GM21447 (cell line): ENCODE data around the gene TNIP1.

ENCODE experiments used
- ATAC-seq: cut with Tn5 transposase; IDR thresholded peaks from one replicate; pipeline ENCODE4 v1.9.1; 2021; ENCODE audit not compliant: unreplicated experiment

The TNIP1 gene

DNA sequence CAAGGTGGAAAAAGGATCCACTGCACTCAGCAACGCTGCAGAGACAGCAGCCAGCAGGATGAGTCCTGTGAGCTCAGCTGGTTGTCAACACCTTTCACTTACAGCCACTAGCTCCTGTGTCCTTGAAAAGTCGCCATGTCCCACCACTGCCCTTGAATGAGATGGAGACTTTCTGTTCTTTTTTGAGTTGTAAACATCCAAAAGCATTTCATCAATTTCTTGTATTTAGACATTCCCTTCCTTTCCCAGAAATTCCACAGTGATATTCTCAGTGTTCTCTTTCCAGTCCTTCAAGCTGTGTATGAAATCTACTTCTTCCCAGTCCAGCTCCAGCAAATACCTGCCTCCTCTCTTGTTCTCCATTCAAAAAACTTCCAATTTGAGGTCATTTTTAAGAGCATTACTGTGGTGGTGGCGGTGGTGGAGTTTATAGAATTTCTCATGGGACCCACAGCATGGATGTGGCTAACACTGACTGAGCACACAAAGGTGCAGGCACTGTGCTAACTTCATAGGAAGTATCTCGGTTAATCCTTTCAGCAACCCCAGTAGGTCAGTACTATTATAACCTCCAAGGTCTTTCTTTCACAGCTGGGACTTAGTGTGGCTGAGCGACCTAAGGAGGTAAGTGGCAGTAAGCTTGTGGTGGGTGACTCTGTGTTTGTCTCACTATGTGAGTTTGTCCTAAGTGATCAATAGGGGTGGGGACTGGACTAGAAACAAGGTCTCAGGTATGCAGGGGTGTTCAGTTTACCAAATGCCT, 75.5 kb downstream of the TNIP1 start:
- no peak for ATAC-seq

DNA sequence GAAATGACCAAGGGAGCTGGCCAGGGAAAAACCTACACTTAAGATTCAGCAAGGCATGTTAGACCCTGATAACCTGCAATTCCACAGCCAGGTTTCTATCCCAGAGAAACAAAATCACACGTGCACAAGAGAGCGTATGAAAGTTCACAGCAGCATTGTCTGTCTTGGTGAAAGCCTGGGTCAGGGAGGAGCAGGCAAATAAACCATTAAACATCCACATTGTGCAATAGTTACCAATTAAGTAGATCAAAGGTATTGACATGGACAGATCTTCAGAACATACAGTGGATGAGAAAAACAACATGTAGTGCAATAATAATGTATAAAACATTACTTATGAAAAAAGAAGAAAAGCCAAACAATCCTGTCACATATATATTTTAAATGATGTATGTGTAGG, 76.3 kb downstream of the TNIP1 start:
- no peak for ATAC-seq

DNA sequence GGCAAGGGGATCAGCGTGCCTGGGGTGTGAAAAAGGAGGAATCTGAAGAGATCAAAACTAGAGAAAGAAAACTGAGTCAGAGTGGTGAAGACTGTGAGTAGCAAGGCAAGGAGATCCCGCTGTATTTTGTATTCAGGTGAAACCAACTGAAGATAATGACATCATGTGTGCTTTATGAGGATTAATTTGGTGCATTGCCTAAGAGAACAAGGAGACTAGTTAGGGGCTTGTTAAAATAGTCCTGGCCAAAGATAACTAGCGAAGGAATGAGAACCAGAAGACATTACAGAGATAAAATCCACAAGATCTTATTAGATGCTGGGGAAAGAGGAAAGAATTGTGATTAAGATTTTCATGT, 77.4 kb downstream of the TNIP1 start:
- no peak for ATAC-seq

DNA sequence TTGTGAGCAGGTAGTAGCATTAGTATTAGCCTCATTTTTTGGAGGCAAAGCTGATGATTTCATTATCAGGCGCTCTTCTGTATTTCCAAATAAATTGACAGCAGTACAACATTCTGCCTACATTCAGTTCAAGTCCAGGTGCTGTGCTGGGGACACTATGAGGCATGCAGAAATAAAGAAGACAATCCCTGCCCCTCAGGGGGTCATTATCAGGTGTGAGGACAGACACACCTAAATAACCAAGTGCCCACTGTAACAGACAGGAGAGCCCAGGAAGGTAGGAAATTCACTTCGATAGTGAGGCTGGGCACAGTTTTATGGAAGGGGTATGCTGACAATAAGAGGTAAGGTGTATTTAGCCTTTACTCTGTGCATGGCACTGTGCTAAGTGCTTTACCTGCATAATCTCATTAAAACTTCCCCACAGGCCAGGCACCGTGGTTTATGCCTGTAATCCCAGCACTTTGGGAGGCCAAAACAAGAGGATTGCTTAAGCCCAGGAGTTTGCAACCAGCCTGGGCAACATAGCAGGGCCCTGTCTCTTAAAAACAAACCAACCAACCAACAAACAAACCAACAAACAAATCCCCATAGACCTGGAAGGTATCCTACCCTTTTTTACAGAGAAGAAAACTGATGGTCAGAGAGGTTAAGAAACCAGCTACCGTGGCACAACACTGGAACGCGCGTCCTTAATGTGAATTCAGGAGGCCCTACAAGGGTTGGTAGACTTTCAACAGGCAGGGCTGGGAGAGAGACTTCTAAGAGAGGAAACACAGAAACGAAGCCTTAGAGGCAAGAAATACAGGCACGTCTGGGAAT, 77.9 kb downstream of the TNIP1 start:
- no peak for ATAC-seq

DNA sequence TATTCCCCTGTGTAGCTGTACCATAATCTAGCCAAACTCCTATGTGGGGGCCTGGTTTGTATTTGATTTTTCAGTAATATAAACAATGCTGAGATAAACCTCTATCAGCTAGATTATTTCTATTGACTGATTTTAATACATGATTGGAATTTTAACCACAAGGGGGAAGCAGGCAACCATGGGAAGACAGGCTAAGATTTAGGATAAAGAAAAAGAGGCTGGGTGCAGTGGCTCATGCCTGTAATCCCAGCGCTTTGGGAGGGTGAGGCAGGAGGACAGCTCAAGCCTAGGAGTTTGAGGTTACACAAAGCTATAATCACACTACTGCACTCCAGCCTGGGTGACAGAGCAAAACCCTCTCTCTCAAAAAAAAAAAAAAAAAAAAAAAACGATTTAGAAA, 78.6 kb downstream of the TNIP1 start:
- no peak for ATAC-seq

DNA sequence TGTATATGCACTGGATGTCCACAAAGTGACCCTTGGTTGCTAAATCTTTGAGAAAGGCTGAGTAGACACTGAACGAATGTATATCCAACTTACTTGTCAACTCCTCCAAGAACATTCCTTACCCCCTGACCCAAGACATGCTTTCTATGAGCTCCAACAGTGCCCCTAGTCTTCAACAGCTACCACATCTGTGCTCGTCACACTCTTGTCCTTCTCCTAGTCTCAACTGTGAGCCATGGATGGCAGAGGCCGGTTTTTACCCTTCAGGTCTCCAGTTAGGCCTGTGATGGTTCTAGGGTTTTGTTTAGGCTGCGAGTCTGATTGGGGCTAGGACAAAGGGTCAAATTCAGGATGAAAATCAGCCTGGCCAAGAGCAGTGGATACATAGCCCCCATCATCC, 79.4 kb downstream of the TNIP1 start:
- ATAC-seq = no peak

DNA sequence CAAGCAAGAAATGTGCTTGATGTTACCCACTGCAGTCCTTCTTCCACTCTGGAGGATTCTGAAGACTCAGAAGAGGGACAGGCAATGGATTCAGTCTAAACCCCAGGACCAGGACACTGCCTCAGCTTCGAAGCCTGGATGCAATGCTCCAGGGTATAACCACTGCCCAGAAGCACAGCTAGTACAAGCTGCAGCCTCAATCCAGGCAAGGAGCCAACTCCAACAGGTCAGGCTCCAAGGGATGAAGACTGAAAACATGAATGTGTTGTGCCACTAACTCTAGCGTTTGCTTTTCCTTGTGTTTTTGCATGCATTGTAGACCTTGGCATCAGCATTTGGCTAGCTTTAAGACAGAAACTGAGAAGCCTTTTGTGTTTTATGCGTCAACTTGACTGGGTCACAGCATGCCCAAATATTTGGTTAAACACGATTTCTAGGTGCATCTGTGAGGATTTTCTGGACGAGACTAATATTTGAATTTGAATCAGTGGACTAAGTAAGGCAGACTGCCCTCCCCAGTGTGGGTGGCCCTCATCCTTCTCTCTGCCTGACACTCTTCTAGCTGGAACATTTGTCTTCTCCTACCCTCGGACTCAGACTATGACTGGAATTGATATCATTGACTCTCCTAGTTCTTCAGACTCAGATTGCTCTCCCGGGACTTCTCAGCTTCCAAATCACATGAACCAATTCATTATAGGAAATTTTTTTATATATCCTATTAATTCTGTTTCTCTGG, 81.0 kb downstream of the TNIP1 start:
- no peak for ATAC-seq

DNA sequence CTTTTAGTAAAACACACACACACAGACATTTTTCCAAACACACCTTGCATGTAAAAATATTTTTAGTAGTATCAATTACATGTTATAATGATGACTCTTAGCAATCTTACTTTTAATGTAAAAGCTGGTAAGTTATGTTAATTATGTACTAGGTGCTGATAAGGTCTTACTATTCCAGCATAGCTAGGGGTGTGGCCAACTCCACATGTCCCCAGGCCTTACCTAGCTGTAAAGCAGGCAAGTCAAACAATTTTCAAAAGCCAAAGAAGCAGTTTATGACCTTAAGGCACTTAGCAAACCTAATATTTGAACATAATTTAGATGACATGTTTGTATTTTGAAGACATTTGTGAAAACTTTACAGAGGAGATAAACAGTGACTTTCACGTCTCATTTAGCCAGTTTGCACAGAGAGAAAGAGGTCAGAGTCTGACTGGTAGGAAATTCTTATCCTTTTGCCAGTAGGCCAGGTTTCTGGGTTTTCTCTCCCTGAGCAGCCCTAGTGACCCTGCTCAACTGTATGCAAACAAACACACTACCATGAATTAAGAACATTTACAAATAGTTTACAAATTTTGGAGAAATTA, 86.9 kb downstream of the TNIP1 start:
- ATAC-seq = no peak

DNA sequence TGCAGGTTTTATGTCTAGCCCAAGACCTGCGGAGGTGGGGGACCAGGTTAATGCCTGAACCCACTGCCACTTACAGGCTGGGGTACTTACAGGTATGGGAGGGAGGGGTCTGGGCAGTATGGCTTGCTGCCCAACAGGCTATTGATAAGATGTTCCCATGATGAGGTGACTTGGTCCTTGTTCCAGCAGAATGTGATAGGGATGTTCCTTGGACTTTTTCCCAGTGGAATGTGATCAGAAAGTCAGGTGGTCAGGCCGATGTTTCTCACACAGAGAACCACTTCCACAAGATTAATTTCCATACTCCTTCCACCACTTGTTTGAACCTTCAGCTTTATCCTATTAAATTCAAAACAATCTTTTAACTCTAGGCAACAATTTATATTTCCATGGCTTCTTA, 87.4 kb downstream of the TNIP1 start:
- no peak for ATAC-seq

DNA sequence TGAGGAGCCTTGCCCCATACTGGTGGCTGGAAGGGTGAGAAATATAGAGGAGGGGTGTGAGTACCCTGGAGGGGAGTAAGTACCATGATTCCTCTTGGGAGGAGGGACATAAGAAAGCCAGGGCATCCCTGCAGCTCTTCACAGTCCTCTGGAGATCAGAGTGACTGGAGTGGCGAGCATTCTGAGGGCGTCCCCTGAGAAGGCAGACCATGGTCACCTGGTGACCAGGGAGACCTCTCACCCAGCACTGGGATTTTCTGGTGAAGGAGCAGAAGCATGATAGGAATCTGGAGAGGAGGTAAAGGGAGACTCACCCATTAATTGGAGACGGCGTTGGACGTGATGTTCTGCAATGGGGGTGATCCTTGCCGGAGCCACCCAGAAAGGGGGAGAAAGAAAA, 88.1 kb downstream of the TNIP1 start:
- ATAC-seq = no peak

DNA sequence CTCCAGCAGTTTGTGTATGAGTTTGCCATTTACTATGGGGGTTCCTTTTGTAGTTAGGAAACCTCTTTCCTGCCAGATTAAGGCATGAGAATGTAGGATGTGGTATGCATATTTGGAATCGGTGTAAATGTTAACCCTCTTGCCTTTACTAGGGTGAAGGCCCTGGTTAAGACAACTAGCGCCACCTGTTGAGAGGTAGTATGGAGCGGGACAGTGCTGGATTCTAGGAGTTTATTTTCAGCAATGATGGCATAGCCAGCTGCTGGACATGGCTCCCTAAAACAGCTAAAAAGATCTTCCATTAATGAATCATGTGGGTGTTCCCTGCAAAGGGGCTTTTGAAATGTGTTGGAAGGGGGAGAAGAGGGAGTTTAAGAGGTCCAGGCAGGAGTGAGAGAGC, 91.1 kb downstream of the TNIP1 start:
- ATAC-seq = no peak

DNA sequence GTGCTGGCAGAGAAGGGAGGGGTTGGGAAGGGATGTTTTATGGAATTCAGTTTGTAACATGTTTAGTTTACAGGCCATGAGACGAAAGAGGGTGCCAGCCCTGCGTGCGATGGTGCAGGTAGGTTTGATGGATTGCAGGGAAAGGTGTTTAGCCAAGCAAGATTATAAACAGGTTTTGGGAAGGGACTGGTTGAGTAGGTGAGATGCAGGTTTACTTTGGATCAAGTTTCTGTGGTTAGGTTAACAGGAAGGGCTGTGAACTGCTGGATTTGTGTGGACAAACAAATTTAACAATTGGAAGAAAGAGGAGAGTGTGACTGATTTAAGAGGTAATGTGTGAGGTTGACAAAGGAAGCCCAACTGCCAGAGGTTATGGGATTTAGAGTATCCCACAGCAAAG, 93.1 kb downstream of the TNIP1 start:
- ATAC-seq = no peak
